A549 (cell line): ENCODE measurements around the gene RAD51.

ENCODE experiments used
- CTCF ChIP-seq: fragments of >200 bp; sonication (Bioruptor Twin); formaldehyde crosslinking; IDR thresholded peaks from 3 replicates; pipeline ENCODE4 v1.5.1; 2016
- EHMT2 ChIP-seq: fragments of 200-600 bp; sonication (generic); IDR thresholded peaks from 2 replicates; pipeline ENCODE4 v1.6.1; 2016; ENCODE audit warnings: antibody characterized with exemption, low read depth, mild to moderate bottlenecking, moderate library complexity
- EP300 ChIP-seq, 2 experiments: fragments of >200 bp; sonication (Bioruptor Twin); formaldehyde crosslinking; IDR thresholded peaks; 2 replicates in 1 of 2; 3 replicates in 1 of 2; pipeline ENCODE4 v1.6.1; 2016 to 2017
- FOSB ChIP-seq: fragments of 250-450 bp; sonication (Bioruptor Pico); IDR thresholded peaks from 2 replicates; pipeline ENCODE4 v1.5.0; 2020; ENCODE audit warnings: mild to moderate bottlenecking, moderate library complexity
- GATA3 ChIP-seq: IDR thresholded peaks from 2 replicates; pipeline ENCODE4 v1.6.1; 2012; ENCODE audit warnings: borderline replicate concordance
- HEYL ChIP-seq: fragments of 250-450 bp; sonication (Bioruptor Pico); IDR thresholded peaks from 2 replicates; pipeline ENCODE4 v1.8.0; 2021; ENCODE audit warnings: mild to moderate bottlenecking, moderate library complexity
- JUN ChIP-seq, 2 experiments: fragments of >200 bp; sonication (Bioruptor Twin); formaldehyde crosslinking; IDR thresholded peaks; 2 replicates in 1 of 2; 3 replicates in 1 of 2; pipeline ENCODE4 v1.6.1; 2016 to 2017
- JUNB ChIP-seq: fragments of >200 bp; sonication (Bioruptor Twin); formaldehyde crosslinking; IDR thresholded peaks from 2 replicates; pipeline ENCODE4 v1.6.1; 2016
- MAZ ChIP-seq: fragments of 150-350 bp; IDR thresholded peaks from 2 replicates; pipeline ENCODE4 v1.6.1; 2014; ENCODE audit warnings: antibody characterized with exemption, low read depth, low read length, borderline replicate concordance
- PBX3 ChIP-seq: IDR thresholded peaks from 2 replicates; pipeline ENCODE4 v1.6.1; 2012
- POLR2A ChIP-seq: IDR thresholded peaks from 2 replicates; pipeline ENCODE4 v1.6.1; 2012; ENCODE audit warnings: mild to moderate bottlenecking, low read length
- REST ChIP-seq: fragments of 200-600 bp; sonication (generic); IDR thresholded peaks from 2 replicates; pipeline ENCODE4 v1.6.1; 2016; ENCODE audit warnings: antibody characterized with exemption, mild to moderate bottlenecking, moderate library complexity

- TF ChIP-seq CTCF (no peak), HEYL (no peak), REST (no peak), EHMT2 (no peak), MAZ (no peak), POLR2A (no peak), GATA3 (no peak), EP300 (IDR thresholded peaks at IDR 0.05) (no peak), JUNB (no peak), PBX3 (no peak), JUN (IDR thresholded peaks at IDR 0.05) (no peak), FOSB (CRISPR knock-in tag) (no peak)
Measured at GRCh38 chr15:40693904-40694687, 878 bp upstream of the RAD51 start.
